ENCODE measurements around the gene B4GAT1.
"Not testable (repeated sequence)": the region's sequence is repeated elsewhere in the genome, so short reads cannot be mapped to it uniquely, and the experiment has no call there.

B4GAT1 gene

DNA sequence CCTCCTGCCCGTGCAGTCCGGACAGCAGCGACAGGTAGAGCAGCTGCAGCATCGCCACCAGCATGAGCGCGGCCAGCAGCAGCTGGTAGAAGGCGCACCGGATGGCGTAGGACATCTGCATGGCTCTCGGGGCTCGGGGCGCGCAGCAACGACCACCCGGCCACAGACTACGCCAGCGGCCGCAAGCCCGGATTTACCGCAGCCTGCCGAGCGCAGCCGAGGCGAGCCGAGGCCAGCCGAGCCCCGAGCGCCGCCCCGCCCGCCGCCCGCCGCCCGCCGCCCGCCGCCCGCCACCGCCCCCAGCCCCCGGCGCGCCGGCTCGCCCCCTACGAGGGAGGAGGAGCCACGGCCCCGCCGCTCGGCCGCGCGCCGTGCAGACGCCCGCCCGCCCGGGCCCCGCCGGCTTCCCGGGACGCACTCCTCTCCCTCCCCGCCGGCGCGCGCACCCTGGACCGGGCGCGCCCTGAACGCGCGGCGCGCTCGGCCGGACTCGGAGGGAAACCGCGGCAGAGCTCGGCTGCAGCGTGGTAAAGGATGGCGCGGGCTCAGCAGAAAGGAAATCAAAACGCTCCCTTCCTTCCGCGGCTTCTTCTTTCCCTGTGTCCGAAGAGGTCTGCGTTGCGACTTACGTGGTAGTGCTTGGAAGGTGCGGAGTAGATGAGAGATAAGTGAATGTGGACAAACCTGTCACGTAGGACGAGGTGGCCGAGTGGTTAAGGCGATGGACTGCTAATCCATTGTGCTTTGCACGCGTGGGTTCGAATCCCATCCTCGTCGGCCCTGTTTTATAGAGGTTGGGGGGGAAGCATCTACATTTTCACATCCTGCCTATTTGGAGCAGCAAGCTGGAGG, at the start of gene B4GAT1:
Gene B4GAT1, minus strand, starts transcription at position 205 of the 852 bp plus-strand sequence. Its CDS starts 84 bp downstream, at position 121.
- DNase-seq: peak; percentile 85
- peaks cover 46% of the 10 kb centered on the region for H3K4me1 Mint-ChIP-seq
- H3K36me3 Mint-ChIP-seq (ENCODE audit: low read depth): peaks cover 12% of the 10 kb centered on the region
- H3K27ac Mint-ChIP-seq: peak within 1 kb of the TSS; percentile 99
- H3K9me3 Mint-ChIP-seq: no peaks in the 10 kb centered on the region
- H3K27me3 Mint-ChIP-seq: peaks cover 3% of the 10 kb centered on the region
- H3K4me3 Mint-ChIP-seq: peak within 1 kb of the TSS; percentile 94
- peak; percentile 86 for ATAC-seq

DNA sequence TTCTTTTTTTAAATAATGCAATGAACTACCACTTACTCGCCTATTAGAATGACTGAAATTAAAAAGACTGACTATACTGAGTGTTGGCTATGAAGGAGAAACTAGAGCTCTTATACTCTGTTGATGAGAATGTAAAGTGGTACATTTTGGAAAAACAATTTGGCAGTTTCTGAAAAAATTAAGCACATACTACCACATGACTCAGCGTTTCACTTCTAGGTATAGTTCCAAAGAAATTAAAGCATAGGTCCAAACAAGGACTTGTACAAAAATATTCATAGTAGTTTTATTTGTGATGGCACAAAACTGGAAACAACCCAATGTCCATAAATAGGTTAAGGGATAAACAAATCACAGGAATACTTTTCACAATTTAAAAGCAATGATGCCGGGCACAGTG, 46.5 kb upstream of the B4GAT1 start:
- H3K36me3 Mint-ChIP-seq (ENCODE audit: low read depth): no peaks in the 10 kb centered on the region
- peaks cover 5% of the 10 kb centered on the region for H3K27me3 Mint-ChIP-seq
- no peaks in the 10 kb centered on the region for H3K9me3 Mint-ChIP-seq
- ATAC-seq: no peak
- no peak for DNase-seq
- H3K27ac Mint-ChIP-seq: no peak overlapping the region
- H3K4me3 Mint-ChIP-seq: no peak overlapping the region
- H3K4me1 Mint-ChIP-seq: no peaks in the 10 kb centered on the region

DNA sequence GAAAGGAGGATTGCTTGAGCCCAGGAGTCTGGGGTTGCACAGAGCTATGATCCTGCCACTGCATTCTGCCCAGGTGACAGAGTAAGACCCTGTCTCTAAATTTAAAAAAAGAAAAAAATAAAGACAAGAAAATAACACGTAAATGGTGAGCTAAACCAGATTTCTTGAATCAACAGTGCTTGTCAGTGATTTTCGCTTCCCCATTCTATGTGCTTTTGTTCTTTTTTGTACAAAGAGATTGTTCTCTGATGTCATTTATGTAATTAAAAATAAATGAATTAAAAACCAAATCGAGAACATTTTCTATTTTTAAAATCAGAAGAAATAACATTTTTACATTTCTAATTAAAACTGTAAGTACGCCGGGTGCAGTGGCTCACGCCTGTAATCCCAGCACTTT, 43.9 kb upstream of the B4GAT1 start:
- Mint-ChIP-seq H3K9me3 (no peaks in the 10 kb centered on the region), H3K27ac (no peak overlapping the region), H3K4me3 (no peak overlapping the region), H3K4me1 (peaks cover 4% of the 10 kb centered on the region), H3K36me3 (ENCODE audit: low read depth) (no peaks in the 10 kb centered on the region), H3K27me3 (peaks cover 5% of the 10 kb centered on the region)
- ATAC-seq (no peak), DNase-seq (no peak)

DNA sequence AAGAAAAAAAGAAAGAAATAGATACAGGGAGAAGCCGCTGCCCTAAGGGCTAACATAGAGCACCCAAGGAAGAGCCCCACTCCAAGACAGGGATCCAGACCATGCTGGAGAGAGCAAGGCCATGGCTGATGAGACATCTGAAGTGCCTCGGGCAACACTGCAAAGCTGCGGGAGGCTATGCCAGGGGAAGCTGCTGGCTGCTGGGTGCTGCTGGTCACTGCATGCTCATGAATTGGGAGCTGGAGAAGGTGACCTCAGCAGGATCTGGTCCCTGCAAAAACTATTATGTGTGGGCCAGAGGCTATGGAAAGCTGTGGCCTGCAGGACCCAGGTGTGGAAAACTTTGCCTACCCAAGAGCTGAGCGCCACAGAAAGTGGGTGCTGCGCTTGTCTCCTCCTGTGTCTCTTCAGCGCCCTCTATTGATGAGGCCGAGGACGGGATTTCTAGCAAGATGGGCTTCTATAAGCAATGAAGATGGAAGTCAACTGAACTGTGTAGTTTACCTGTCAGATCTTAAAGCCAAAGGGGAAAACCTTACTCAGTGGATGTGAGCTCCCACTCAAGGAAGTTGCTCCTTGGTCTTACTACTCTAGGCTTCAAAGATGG, 41.5 kb upstream of the B4GAT1 start:
- ATAC-seq (peak; percentile 78), DNase-seq (peak; percentile 74)
- peaks cover 8% of the 10 kb centered on the region for H3K27me3 Mint-ChIP-seq
- peak overlapping the region; percentile 54 for H3K27ac Mint-ChIP-seq
- no peaks in the 10 kb centered on the region for H3K36me3 Mint-ChIP-seq (ENCODE audit: low read depth)
- no peaks in the 10 kb centered on the region for H3K9me3 Mint-ChIP-seq
- peaks cover 8% of the 10 kb centered on the region for H3K4me1 Mint-ChIP-seq
- no peak overlapping the region for H3K4me3 Mint-ChIP-seq

DNA sequence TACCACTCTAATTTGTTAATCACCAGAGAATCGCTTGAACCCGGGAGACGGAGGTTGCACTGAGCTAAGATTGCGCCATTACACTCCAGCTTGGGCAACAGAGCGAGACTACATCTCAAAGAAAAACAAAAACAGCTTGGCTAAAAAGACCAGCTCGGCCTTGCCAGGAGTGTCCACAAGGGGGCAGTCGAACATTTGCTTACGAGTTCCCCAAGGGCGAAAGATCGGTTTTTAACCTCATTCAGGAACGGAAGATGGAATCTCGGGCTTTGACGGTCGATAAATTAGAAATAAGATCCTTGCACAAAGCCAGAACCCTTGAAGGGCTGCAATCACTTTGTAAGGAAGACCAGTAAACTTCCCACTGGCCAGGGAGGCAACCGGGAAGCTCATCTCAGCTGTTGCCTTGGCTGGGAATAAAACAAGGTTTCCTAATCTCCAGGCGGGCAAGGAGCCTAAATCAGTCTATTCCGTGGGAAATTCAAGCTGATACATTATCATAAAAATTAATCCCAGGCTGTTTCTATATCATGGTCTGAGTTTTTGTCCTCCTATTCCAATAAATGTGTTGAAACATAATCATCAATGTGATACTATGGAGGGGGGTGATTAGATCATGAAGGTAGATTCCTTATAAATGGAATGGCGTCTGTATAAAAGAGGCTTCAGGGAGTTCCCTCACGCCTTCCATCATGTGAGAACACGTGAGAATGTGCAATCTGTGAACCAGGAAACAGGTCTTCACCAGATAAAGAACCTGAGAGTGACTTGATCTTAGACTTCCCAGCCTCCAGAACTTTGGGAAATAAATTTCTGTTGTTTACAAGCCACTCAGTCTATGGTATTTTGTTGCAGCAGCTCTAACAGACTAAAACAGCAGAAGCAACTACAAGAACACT, 39.0 kb upstream of the B4GAT1 start:
- Mint-ChIP-seq H3K36me3 (ENCODE audit: low read depth) (no peaks in the 10 kb centered on the region), H3K4me3 (peak overlapping the region; percentile 28), H3K27me3 (peaks cover 6% of the 10 kb centered on the region), H3K27ac (no peak overlapping the region), H3K9me3 (no peaks in the 10 kb centered on the region), H3K4me1 (peaks cover 8% of the 10 kb centered on the region)
- ATAC-seq: peak; percentile 70
- peak; percentile 86 for DNase-seq

DNA sequence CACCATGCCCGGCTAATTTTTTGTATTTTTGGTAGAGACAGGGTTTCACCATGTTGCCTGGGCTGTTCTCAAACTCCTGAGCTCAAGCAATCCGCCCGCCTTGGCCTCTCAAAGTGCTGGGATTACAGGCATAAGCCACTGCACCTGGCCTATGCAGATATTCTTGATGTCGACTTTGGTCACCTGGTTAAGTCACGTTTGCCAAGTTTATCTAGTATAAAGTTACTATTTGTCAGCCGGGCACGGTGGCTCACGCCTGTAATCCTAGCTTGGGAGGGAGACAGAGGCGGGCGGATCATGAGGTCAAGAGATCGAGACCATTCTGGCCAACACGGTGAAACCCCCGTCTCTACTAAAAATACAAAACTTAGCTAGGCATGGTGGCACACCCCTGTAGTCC, 36.9 kb upstream of the B4GAT1 start:
- H3K27me3 Mint-ChIP-seq; H3K9me3 Mint-ChIP-seq; ATAC-seq; H3K4me3 Mint-ChIP-seq; DNase-seq; H3K27ac Mint-ChIP-seq; H3K36me3 Mint-ChIP-seq (ENCODE audit: low read depth): not testable (repeated sequence)
- H3K4me1 Mint-ChIP-seq: peaks cover 10% of the 10 kb centered on the region

DNA sequence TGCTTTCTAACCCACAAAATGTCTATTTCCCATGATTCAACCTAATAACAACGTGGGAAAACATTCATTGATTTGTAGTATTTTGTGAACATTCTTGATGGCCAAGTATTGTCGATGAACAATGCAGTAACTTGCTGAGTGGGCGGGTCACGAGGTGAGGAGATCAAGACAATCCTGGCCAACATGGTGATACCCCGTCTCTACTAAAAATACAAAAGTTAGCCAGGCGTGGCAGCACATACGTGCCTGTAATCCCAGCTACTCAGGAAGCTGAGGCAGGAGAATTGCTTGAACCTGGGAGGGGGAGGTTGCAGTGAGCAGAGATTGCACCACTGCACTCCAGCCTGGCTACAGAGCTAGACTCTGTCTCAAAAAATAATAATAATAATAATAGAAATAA, 32.8 kb upstream of the B4GAT1 start:
- not testable (repeated sequence) for H3K27ac Mint-ChIP-seq; H3K4me3 Mint-ChIP-seq; H3K36me3 Mint-ChIP-seq (ENCODE audit: low read depth); H3K27me3 Mint-ChIP-seq; H3K9me3 Mint-ChIP-seq; H3K4me1 Mint-ChIP-seq; ATAC-seq; DNase-seq

DNA sequence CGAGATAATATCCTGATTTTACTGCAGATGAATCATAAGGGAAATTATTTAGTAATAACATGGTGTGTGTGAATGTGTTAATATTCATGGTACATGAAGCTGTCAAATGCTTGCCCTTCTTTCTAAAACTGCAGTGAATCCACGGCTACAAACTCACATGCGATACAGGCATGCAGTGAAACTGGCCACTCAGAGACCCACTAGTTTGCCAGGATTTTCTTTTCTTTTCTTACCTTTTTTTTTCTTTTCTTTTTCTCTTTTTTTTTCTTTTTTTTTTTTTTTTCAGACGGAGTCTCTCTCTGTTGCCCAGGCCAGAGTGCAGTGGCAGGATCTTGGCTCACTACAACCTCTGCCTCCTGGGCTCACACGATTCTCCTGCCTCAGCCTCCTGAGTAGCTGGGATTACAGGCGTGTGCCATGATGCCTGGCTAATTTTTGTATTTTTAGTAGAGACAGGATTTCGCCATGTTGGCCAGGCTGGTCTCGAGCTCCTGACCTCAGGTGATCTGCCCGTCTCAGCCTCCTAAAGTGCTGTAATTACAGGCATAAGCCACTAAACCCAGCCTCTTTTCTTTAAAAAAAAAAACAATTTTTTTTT, 26.4 kb upstream of the B4GAT1 start:
- H3K4me3 Mint-ChIP-seq, ATAC-seq: not testable (repeated sequence)
- H3K27ac Mint-ChIP-seq: peak overlapping the region; percentile 42

DNA sequence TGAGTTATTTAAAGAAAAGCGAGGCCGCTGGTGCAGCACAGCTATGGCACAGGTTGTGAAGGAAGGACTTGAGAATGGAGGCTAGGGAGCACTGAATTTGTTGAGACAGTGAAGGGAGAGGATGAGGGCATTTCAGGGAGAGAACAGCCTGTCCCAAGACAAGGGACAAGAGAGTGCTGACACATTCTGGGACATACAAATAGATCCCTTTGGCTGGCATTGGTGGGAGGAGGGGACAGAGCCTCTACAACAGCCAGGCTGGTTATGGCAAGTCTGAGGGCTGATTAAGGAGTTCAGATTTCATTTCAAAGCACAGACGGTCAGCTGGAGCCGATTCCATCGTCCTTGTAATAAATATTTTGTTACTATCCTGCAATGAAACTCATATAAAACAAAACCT, 25.8 kb upstream of the B4GAT1 start:
- H3K27ac Mint-ChIP-seq: peak overlapping the region; percentile 42
- ATAC-seq: no peak

More for the DNA sequence above, 26.4 kb upstream of the B4GAT1 start:
- not testable (repeated sequence) for H3K9me3 Mint-ChIP-seq; H3K36me3 Mint-ChIP-seq (ENCODE audit: low read depth); H3K27me3 Mint-ChIP-seq; DNase-seq
- peaks cover 24% of the 10 kb centered on the region for H3K4me1 Mint-ChIP-seq

DNA sequence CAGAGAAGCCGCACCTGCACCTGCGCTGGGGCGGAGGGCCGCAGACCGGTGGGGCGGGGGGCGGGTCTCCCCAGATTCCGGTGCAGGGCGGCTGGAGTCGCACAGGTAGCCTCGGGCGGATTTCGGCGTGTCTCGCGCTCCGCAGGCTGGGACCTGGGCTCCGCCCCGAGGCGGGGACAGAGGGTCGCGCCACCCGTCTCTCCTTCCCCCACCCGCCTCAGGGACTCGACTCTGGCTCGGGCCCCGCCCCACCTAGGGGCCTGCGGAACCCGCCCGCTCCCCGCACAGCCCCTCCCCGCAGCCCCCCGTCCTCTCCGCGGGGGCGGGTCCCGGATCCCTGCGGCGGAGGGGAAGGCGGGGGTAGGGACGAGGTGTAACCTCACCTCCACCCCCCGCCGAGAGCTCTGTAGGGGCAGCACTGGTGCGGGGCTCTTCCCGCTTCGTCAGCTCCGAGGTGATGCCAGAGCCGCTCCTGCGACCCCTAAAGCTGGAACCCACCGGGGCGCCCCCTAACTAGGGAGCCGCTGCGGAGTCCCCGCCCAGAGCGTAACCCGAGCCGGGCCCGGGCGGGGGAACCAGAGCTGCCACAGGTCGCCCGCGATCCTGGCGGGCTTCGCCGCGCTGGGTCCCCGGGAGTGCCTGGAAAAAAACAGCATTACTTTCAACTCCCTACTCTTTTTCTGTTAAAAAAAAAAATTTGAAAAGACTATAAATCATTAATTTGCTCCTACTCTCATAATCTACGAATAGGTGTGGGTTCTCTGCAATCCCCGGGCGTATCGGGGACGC, 24.4 kb upstream of the B4GAT1 start, which contains the start of gene SLC29A2:
Gene SLC29A2, minus strand, starts transcription at position 134 of the 789 bp plus-strand sequence. CDS start 169 bp downstream, outside the sequence.
- DNase-seq: peak; percentile 83
- ATAC-seq: peak; percentile 89
- Mint-ChIP-seq H3K27me3 (peaks cover 6% of the 10 kb centered on the region), H3K27ac (peak within 1 kb of the TSS; percentile 87), H3K9me3 (no peaks in the 10 kb centered on the region), H3K4me1 (peaks cover 24% of the 10 kb centered on the region), H3K36me3 (ENCODE audit: low read depth) (peaks cover 11% of the 10 kb centered on the region), H3K4me3 (peak within 1 kb of the TSS; percentile 87)

More for the DNA sequence above, 25.8 kb upstream of the B4GAT1 start:
- Mint-ChIP-seq H3K36me3 (ENCODE audit: low read depth) (peaks cover 6% of the 10 kb centered on the region), H3K9me3 (no peaks in the 10 kb centered on the region), H3K27me3 (peaks cover 6% of the 10 kb centered on the region), H3K4me1 (peaks cover 24% of the 10 kb centered on the region), H3K4me3 (no peak overlapping the region)
- DNase-seq: no peak

DNA sequence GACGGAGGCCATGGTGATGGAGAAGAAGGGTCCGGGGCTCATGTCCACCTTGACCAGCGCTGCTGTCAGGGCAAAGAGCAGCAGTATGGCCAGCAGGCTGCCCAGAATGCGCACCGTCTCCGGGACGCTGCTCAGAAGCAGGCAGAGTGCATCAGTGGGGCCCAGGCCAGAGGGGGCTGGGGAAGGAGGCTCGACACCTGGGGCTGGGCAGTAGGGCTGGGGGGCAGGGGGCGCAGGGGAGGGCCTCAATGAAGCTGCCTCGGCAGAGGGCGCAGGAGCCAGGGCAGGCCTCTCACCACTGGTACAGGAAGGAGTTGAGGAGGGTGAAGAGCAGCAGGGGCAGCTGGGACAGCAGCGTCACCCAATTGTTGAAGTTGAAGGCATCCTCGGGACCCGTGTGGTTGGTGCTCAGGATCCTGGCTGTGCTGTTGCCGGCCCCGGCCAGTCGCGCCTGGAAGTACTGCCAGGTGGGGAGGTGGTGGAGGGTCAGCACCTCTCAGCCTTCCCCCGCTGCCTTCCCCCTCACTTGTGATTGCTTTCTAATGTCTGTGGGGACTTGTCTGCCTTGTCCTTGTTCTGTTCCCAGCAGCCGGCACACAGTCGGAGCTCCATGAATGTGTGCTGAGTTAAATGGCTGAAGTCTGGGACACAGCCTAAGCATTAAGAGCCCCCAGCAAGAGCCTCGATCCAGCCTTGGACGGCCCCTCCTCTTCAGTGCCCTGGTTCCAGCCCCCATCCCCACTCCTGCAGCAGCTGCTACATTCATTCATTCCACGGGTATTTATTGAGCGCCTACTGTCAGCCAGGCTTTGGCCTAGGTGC, 21.9 kb upstream of the B4GAT1 start:
- Mint-ChIP-seq H3K36me3 (ENCODE audit: low read depth) (peaks cover 14% of the 10 kb centered on the region), H3K27ac (peak overlapping the region; percentile 45), H3K27me3 (peaks cover 6% of the 10 kb centered on the region), H3K4me1 (peaks cover 24% of the 10 kb centered on the region), H3K9me3 (no peaks in the 10 kb centered on the region), H3K4me3 (peak overlapping the region; percentile 87)
- DNase-seq (no peak), ATAC-seq (no peak)

DNA sequence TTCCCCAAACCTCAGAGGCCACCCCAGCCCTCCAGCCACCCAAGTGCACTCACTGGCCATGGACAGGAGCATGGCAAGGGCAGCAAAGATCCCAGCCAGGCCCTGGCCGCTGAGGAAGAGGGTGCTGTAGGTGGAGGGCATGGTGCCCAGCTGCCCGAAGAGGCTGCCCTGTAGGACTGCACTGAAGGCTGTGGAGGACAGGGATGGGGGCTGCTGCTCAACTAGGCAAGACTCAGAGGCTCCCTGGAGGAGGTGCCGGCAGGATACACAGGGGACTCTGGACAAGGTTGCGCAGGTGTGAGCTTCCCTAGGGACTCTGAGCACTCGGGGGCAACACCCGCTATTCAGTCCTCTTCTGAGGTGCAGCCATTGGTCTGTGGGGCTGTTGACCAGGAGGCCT, 21.1 kb upstream of the B4GAT1 start:
- no peak overlapping the region for H3K4me3 Mint-ChIP-seq
- H3K9me3 Mint-ChIP-seq: no peaks in the 10 kb centered on the region
- peaks cover 22% of the 10 kb centered on the region for H3K4me1 Mint-ChIP-seq
- peaks cover 14% of the 10 kb centered on the region for H3K36me3 Mint-ChIP-seq (ENCODE audit: low read depth)
- H3K27ac Mint-ChIP-seq: no peak overlapping the region
- peaks cover 4% of the 10 kb centered on the region for H3K27me3 Mint-ChIP-seq
- DNase-seq (no peak), ATAC-seq (no peak)

All from activated naive CD8-positive, alpha-beta T cell treated with anti-CD3 and anti-CD28 coated beads, Interleukin-2, amount 50 U/mL, for 24 hours (primary cell).